Mammary epithelial cell (primary cell): Measurements from ENCODE around the gene TREH.

ENCODE experiments used
- EZH2 ChIP-seq: IDR thresholded peaks from 2 replicates; pipeline ENCODE4 v1.6.1; 2012; ENCODE audit warnings: low read length, inconsistent platforms, borderline replicate concordance
- TF ChIP-seq, protein P1 (sequence below), 2 donors: IDR thresholded peaks in 1 of 2; conservative IDR thresholded peaks in 1 of 2; 2 replicates each; pipeline ENCODE4 v1.5.1; 2011 to 2012; ENCODE audit warnings: inconsistent platforms in 2 of 2, low read length in 2 of 2, mild to moderate bottlenecking in 2 of 2, control low read depth in 1 of 2, low read depth in 1 of 2; ENCODE audit not compliant: insufficient read depth in 1 of 2; ENCODE audit errors: extremely low read depth in 1 of 2

DNA sequence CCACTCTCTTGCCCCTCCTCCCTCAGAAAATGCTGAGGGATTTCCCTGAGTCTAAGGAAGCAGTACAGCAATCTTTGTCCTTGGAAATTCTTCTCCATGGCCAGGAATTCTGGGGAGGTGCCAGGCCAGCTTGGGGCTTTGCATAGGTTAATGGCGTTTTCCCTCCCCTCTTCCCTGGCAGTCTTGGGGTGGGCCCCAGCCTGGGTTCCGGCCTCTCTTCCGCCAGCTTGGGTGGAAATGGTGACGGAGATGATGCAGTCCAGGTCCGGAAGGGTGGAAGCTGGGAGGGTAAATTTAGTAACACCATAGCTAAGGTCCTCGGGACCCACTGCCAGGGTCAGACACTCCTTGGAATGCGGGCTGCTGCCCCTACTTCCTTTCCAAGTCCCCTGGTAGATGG lies 67.1 kb downstream of the TREH start:
- TF ChIP-seq, protein P1, sequence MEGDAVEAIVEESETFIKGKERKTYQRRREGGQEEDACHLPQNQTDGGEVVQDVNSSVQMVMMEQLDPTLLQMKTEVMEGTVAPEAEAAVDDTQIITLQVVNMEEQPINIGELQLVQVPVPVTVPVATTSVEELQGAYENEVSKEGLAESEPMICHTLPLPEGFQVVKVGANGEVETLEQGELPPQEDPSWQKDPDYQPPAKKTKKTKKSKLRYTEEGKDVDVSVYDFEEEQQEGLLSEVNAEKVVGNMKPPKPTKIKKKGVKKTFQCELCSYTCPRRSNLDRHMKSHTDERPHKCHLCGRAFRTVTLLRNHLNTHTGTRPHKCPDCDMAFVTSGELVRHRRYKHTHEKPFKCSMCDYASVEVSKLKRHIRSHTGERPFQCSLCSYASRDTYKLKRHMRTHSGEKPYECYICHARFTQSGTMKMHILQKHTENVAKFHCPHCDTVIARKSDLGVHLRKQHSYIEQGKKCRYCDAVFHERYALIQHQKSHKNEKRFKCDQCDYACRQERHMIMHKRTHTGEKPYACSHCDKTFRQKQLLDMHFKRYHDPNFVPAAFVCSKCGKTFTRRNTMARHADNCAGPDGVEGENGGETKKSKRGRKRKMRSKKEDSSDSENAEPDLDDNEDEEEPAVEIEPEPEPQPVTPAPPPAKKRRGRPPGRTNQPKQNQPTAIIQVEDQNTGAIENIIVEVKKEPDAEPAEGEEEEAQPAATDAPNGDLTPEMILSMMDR (conservative IDR thresholded peaks at IDR 0.05 in 1 of 2, IDR thresholded peaks at IDR 0.05 in 1 of 2; ENCODE audit: extremely low read depth in 1 of 2, insufficient read depth in 1 of 2, low read depth in 1 of 2, low read length in 2 of 2), result no peak
- TF ChIP-seq EZH2, result no peak
